Upper lobe of left lung (tissue), 6 donors: ENCODE data around the gene KLRF1. TPM values are rescaled to one million over a fixed set of nuclear protein-coding genes. Genes with fewer than 3 reads are reported as not detected.
"Not testable (repeated sequence)": the region's sequence is repeated elsewhere in the genome, so short reads cannot be mapped to it uniquely, and the experiment has no call there.

ENCODE experiments used
- ATAC-seq, 2 donors: fragments of 200-7000 bp; cut with Tn5 transposase; one replicate each; pipeline ENCODE4 v1.9.1; 2022; ENCODE audit warnings: mild to moderate bottlenecking in 2 of 2, moderate library complexity in 2 of 2; ENCODE audit not compliant: low FRiP score in 2 of 2
- DNase-seq, 2 donors: peaks; one replicate each; pipeline ENCODE4 v3.0.0-alpha.2; 2019 to 2020
- H3K27ac ChIP-seq, 4 donors: fragments of 200-600 bp; sonication (generic); one replicate each; pipeline ENCODE4 v1.5.1; 2016 to 2019
- H3K27me3 ChIP-seq, 4 donors: fragments of 200-600 bp; sonication (generic); one replicate each; pipeline ENCODE4 v1.5.1; 2017 to 2019
- H3K36me3 ChIP-seq, 4 donors: fragments of 200-600 bp; sonication (generic); one replicate each; pipeline ENCODE4 v1.5.1; 2016 to 2019
- H3K4me1 ChIP-seq, 4 donors: fragments of 200-600 bp; sonication (generic); one replicate each; pipeline ENCODE4 v1.5.1; 2018 to 2019
- H3K4me3 ChIP-seq, 4 donors: fragments of 200-600 bp; sonication (generic); one replicate each; pipeline ENCODE4 v1.5.1; 2017 to 2019; ENCODE audit warnings: mild to moderate bottlenecking in 2 of 4, moderate library complexity in 1 of 4
- H3K9me3 ChIP-seq, 4 donors: fragments of 200-600 bp; sonication (generic); one replicate each; pipeline ENCODE4 v1.5.1; 2018 to 2019
- CTCF ChIP-seq, 6 experiments: fragments of 450-650 bp in 4 of 6; fragments of 200-600 bp in 2 of 6; sonication (generic) in 2 of 6; IDR thresholded peaks; one replicate each; pipeline ENCODE4 v1.5.1; 2016 to 2019; ENCODE audit warnings: antibody characterized with exemption in 6 of 6
- EP300 ChIP-seq, 4 donors: sonication (generic); formaldehyde crosslinking; IDR thresholded peaks; one replicate each; pipeline ENCODE4 v1.5.1; 2017; ENCODE audit warnings: antibody characterized with exemption in 4 of 4, control low read depth in 2 of 4
- POLR2A ChIP-seq, 4 donors: fragments of 450-650 bp; IDR thresholded peaks; one replicate each; pipeline ENCODE4 v1.5.1; 2016 to 2017; ENCODE audit warnings: antibody characterized with exemption in 4 of 4, mild to moderate bottlenecking in 2 of 4
- POLR2AphosphoS5 ChIP-seq, 2 donors: sonication (generic); formaldehyde crosslinking; IDR thresholded peaks; one replicate each; pipeline ENCODE4 v1.5.1; 2017; ENCODE audit warnings: antibody characterized with exemption in 2 of 2
- WGBS, 2 donors: methylation state at CpG; one replicate each; pipeline ENCODE4 v1.1.5; 2017 to 2018; 5-methylcytosine and 5-hydroxymethylcytosine counted together
- total RNA-seq, 6 donors: library from RNA; depleted of rRNA in 4 of 6; stranded (reverse); fragments of >200 nt in 4 of 6; gene quantifications; one replicate each; pipeline versions ENCODE4 v1.1.0 to v1.2.1, GENCODE V29; 2016 to 2021
- donor health status: DM: no; HTN: no; CAD: no; lungs with moderate emphysema.
- donor health status: DM: no; HTN: yes; CAD: no; lungs with severe emphysema.

The KLRF1 gene
- total RNA-seq, 6 donors from 2014 or later = 1.2 to 6.9 (median 2.0) TPM; not detected in 2

- peak within 1 kb of the TSS; percentile 30 to 52 (median 42) for H3K4me3 ChIP-seq
- no peaks in the 10 kb centered on the region for H3K9me3 ChIP-seq
- no peaks in the 10 kb centered on the region for H3K36me3 ChIP-seq
- 5 to 8% methylated on average over 11 of the region's 11 CpGs for WGBS, 2 donors
- H3K4me1 ChIP-seq = peaks cover 0 to 9% (median 4%) of the 10 kb centered on the region in 4 donors
- DNase-seq (no peak), ATAC-seq (peak; percentile 71 to 83)
- peak within 1 kb of the TSS; percentile 76 to 94 (median 86) for H3K27ac ChIP-seq
- no peak for TF ChIP-seq EP300 (IDR thresholded peaks at IDR 0.05)
- peak in 1 of 2 donors; percentile 32 for TF ChIP-seq POLR2AphosphoS5 (IDR thresholded peaks at IDR 0.05)
- TF ChIP-seq POLR2A (IDR thresholded peaks at IDR 0.05) = peak in 3 of 4 donors; percentile 22 to 76 (median 44)
- H3K27me3 ChIP-seq = no peaks in the 10 kb centered on the region
Measured at GRCh38 chr12:9869307-9870161, 42.3 kb downstream of the KLRF1 start, which contains the start of gene CLEC2B. Gene CLEC2B (minus strand): TSS chr12:9869354.

GRCh38 chr12:9870286-9870866, 43.1 kb downstream of the KLRF1 start:
- Histone ChIP-seq H3K4me1 (peaks cover 0 to 9% (median 2%) of the 10 kb centered on the region in 4 donors), H3K27me3 (no peaks in the 10 kb centered on the region), H3K27ac (peak overlapping the region; percentile 76 to 94 (median 86)), H3K36me3 (no peaks in the 10 kb centered on the region), H3K4me3 (peak overlapping the region in 3 of 4 donors; percentile 37 to 52 (median 48)), H3K9me3 (no peaks in the 10 kb centered on the region)
- WGBS, 2 donors = 50 to 57% methylated on average over 2 of the region's 2 CpGs
- TF ChIP-seq CTCF (IDR thresholded peaks at IDR 0.05) = no peak
- no peak for TF ChIP-seq POLR2AphosphoS5 (IDR thresholded peaks at IDR 0.05)
- ATAC-seq (no peak), DNase-seq (no peak)

- DNase-seq = no peak
- H3K9me3 ChIP-seq = no peaks in the 10 kb centered on the region
Measured at GRCh38 chr12:9872162-9872561, 44.9 kb downstream of the KLRF1 start.

DNA sequence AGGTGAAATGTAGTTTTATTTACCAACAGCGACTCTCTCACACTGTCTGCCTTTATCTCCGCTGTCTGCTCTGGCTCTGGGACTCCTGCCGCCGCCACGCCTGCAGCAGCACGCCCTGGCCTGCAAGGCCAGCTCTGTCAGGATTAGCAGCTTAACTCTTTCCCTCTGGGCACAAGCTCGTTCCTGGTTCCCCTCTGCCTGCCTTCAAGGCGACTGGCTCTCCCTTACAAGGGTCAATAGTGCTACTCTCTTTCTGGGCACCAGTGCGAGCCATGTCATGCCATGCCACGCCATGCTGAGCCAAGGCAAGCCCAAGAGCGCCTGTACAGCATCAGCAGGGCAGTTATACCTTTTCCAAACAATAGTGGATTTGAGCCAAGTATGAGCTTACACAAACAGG, 45.5 kb downstream of the KLRF1 start:
- no peaks in the 10 kb centered on the region for H3K36me3 ChIP-seq
- no peak overlapping the region for H3K27ac ChIP-seq
- WGBS, 2 donors = 82 to 89% methylated on average over 11 of the region's 11 CpGs

More at GRCh38 chr12:9872162-9872561, 44.9 kb downstream of the KLRF1 start:
- TF ChIP-seq POLR2AphosphoS5 (IDR thresholded peaks at IDR 0.05) (no peak), POLR2A (IDR thresholded peaks at IDR 0.05) (no peak), CTCF (IDR thresholded peaks at IDR 0.05) (no peak), EP300 (IDR thresholded peaks at IDR 0.05) (no peak)
- Histone ChIP-seq H3K36me3 (no peaks in the 10 kb centered on the region), H3K4me1 (peaks cover 0 to 5% (median 2%) of the 10 kb centered on the region in 4 donors), H3K4me3 (no peak overlapping the region), H3K27me3 (no peaks in the 10 kb centered on the region), H3K27ac (no peak overlapping the region)
- no peak for ATAC-seq
- 92 to 100% methylated on average over 3 of the region's 3 CpGs for WGBS, 2 donors

GRCh38 chr12:9876120-9876519, 48.8 kb downstream of the KLRF1 start:
- H3K4me3 ChIP-seq, H3K4me1 ChIP-seq, H3K36me3 ChIP-seq, H3K9me3 ChIP-seq, H3K27ac ChIP-seq, ATAC-seq, H3K27me3 ChIP-seq: not testable (repeated sequence)
- DNase-seq = peak in 1 of 2 donors; percentile 79
- WGBS, 2 donors = 90 to 98% methylated on average over 7 to 10 of the region's 26 CpGs

More for the DNA sequence above, 45.5 kb downstream of the KLRF1 start:
- Histone ChIP-seq H3K9me3 (no peaks in the 10 kb centered on the region), H3K4me1 (peaks cover 0 to 5% (median 2%) of the 10 kb centered on the region in 4 donors), H3K4me3 (no peak overlapping the region), H3K27me3 (no peaks in the 10 kb centered on the region)
- DNase-seq (peak in 1 of 2 donors; percentile 47), ATAC-seq (no peak)
- TF ChIP-seq EP300 (IDR thresholded peaks at IDR 0.05) (no peak), POLR2A (IDR thresholded peaks at IDR 0.05) (no peak), POLR2AphosphoS5 (IDR thresholded peaks at IDR 0.05) (no peak), CTCF (IDR thresholded peaks at IDR 0.05) (no peak)
